ENCODE results near the gene GRK3.

- TF ChIP-seq POLR2A (IDR thresholded peaks at IDR 0.05) (no peak), POLR2AphosphoS5 (IDR thresholded peaks at IDR 0.05) (no peak), CTCF (IDR thresholded peaks at IDR 0.05) (no peak), EP300 (IDR thresholded peaks at IDR 0.05) (no peak)
These were observed 92.2 kb downstream of the GRK3 start for GRCh38 chr22:25656724-25657123.
